ENCODE results near the gene IL36B. TPM values are rescaled to one million over a fixed set of nuclear protein-coding genes. Genes with fewer than 3 reads are reported as not detected.

The IL36B gene
- total and polyA plus RNA-seq, 9 of the 15 experiments (the other 6 are each of a cell fraction or from before 2014, with no cell fraction given): not detected

DNA sequence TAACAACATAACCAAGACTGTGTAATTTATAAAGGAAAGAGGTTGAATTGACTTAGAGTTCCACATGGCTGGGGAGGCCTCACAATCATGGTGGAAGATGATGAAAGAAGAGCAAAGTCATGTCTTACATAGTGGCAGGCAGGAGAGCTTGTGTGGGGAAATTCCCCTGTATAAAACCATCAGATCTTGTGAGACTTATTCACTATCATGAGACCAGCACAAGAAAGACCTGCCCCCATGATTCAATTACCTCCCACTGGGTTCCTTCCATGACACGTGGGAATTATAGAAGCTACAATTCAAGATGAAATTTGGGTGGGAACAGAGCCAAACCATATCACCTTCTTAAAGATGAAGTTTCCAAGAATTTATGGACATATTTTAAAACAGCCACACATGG lies 3.9 kb upstream of the IL36B start:
- WGBS (ENCODE audit: insufficient coverage, low coverage, missing lambda C conversion rate): 0% methylated on average over 1 of the region's 1 CpG
- H3K4me1 ChIP-seq (replicated peaks in 1 of 2; ENCODE audit: control insufficient read depth in 2 of 2, insufficient read depth in 2 of 2, low read length in 2 of 2): peaks cover 0 to under 1% of the 10 kb centered on the region in 2 experiments; a peak in 1 of 5 replicates
- ChIA-PET POLR2A (no interaction called here), CTCF (ENCODE audit: low intra/inter-chr PET ratio) (no interaction called here)
- DNase-seq (ENCODE audit: extremely low read depth in 1 of 4, low spot score in 3 of 4) (no peak), FAIRE-seq (no peak), ATAC-seq (no peak)
- no peaks in the 10 kb centered on the region for H3K9me3 ChIP-seq (replicated peaks; ENCODE audit: control insufficient read depth, insufficient read depth, low read depth, low read length)
- no peaks in the 10 kb centered on the region for H3K36me3 ChIP-seq (ENCODE audit: control insufficient read depth, insufficient read depth, low read length)
- H3K9me1 ChIP-seq (ENCODE audit: control insufficient read depth, insufficient read depth, low read length): no peaks in the 10 kb centered on the region
- H3K9ac ChIP-seq (ENCODE audit: insufficient read depth in 1 of 2, low read depth in 2 of 2, low read length in 2 of 2): no peak overlapping the region
- H3K4me2 ChIP-seq (ENCODE audit: insufficient read depth, low read length): no peak overlapping the region
- H2AFZ ChIP-seq (ENCODE audit: low read depth, low read length): no peak overlapping the region
- no peaks in the 10 kb centered on the region for H4K20me1 ChIP-seq (replicated peaks; ENCODE audit: control insufficient read depth, insufficient read depth, low read length)
- intact Hi-C loops (cut with micrococcal nuclease) (no loop called here), in situ Hi-C loops (cut with MboI) (no loop called here)
- no peaks in the 10 kb centered on the region for H3K79me2 ChIP-seq (ENCODE audit: control insufficient read depth, insufficient read depth, low read length)
- peaks cover 0 to 10% of the 10 kb centered on the region in 2 experiments; a peak in 2 of 5 replicates for H3K27me3 ChIP-seq (ENCODE audit: control insufficient read depth in 2 of 2, insufficient read depth in 2 of 2, low read length in 2 of 2)
- H3K27ac ChIP-seq (ENCODE audit: extremely low read depth, low read depth, low read length): no peak overlapping the region
- TF ChIP-seq NCOA6 (IDR thresholded peaks at IDR 0.05) (no peak), LARP7 (IDR thresholded peaks at IDR 0.05) (no peak), FIP1L1 (IDR thresholded peaks at IDR 0.05; ENCODE audit: low read depth, low read length, poor library complexity, severe bottlenecking) (no peak), ZKSCAN1 (IDR thresholded peaks at IDR 0.05; ENCODE audit: low read depth, low read length) (no peak), FOXM1 (IDR thresholded peaks at IDR 0.05; ENCODE audit: low read depth) (no peak), FOXM1 (CRISPR knock-in tag; IDR thresholded peaks at IDR 0.05; ENCODE audit: low read depth) (no peak), ZNF174 (CRISPR knock-in tag; IDR thresholded peaks at IDR 0.05) (no peak), ETS2 (tag; IDR thresholded peaks at IDR 0.05; ENCODE audit: borderline replicate concordance, poor library complexity, severe bottlenecking) (no peak), EP300 (IDR thresholded peaks at IDR 0.05; ENCODE audit: low read length) (no peak), CBX8 (IDR thresholded peaks at IDR 0.05; ENCODE audit: borderline replicate concordance, extremely low read depth, low read depth, low read length, poor library complexity, severe bottlenecking) (no peak), RBM14 (IDR thresholded peaks at IDR 0.05; ENCODE audit: borderline replicate concordance, insufficient read depth, low read depth, low read length) (no peak), TCF7 (IDR thresholded peaks at IDR 0.05; ENCODE audit: borderline replicate concordance) (no peak), ZNF431 (CRISPR knock-in tag; IDR thresholded peaks at IDR 0.05) (no peak), SRSF1 (IDR thresholded peaks at IDR 0.05; ENCODE audit: low read depth, low read length) (no peak), EP400 (IDR thresholded peaks at IDR 0.05) (no peak)
- TF ChIP-seq, protein P1, sequence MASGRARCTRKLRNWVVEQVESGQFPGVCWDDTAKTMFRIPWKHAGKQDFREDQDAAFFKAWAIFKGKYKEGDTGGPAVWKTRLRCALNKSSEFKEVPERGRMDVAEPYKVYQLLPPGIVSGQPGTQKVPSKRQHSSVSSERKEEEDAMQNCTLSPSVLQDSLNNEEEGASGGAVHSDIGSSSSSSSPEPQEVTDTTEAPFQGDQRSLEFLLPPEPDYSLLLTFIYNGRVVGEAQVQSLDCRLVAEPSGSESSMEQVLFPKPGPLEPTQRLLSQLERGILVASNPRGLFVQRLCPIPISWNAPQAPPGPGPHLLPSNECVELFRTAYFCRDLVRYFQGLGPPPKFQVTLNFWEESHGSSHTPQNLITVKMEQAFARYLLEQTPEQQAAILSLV (tag; IDR thresholded peaks at IDR 0.05): no peak
- TF ChIP-seq, protein P2, sequence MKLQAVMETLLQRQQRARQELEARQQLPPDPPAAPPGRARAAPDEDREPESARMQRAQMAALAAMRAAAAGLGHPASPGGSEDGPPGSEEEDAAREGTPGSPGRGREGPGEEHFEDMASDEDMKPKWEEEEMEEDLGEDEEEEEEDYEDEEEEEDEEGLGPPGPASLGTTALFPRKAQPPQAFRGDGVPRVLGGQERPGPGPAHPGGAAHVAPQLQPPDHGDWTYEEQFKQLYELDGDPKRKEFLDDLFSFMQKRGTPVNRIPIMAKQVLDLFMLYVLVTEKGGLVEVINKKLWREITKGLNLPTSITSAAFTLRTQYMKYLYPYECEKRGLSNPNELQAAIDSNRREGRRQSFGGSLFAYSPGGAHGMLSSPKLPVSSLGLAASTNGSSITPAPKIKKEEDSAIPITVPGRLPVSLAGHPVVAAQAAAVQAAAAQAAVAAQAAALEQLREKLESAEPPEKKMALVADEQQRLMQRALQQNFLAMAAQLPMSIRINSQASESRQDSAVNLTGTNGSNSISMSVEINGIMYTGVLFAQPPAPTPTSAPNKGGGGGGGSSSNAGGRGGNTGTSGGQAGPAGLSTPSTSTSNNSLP (IDR thresholded peaks at IDR 0.05; ENCODE audit: borderline replicate concordance, low read depth, low read length): no peak
- no TSS peak for BruUV-seq (replicated peaks)
- H3K4me3 ChIP-seq: no peak overlapping the region
